GM08714 (cell line): ENCODE measurements around the gene CHST10.
"Not testable (repeated sequence)": the region's sequence is repeated elsewhere in the genome, so short reads cannot be mapped to it uniquely, and the experiment has no call there.

ENCODE experiments used
- H3K4me3 ChIP-seq: fragments of 200-500 bp; sonication (Bioruptor generic); 2 replicates; pipeline ENCODE4 v1.5.1; 2014; ENCODE audit warnings: mild to moderate bottlenecking, low read length, inconsistent platforms
- ZNF274 ChIP-seq: IDR thresholded peaks from 2 replicates; pipeline ENCODE4 v1.6.1; 2012; ENCODE audit warnings: mild to moderate bottlenecking, low read depth, low read length

CHST10 gene

GRCh38 chr2:100393362-100393761, 24.1 kb downstream of the CHST10 start:
- no peak overlapping the region for H3K4me3 ChIP-seq
- no peak for TF ChIP-seq ZNF274

- no peak for TF ChIP-seq ZNF274
These were observed 24.8 kb downstream of the CHST10 start for GRCh38 chr2:100392715-100393114.

GRCh38 chr2:100391735-100392515, 25.5 kb downstream of the CHST10 start:
- no peak for TF ChIP-seq ZNF274
- no peak overlapping the region for H3K4me3 ChIP-seq

More at GRCh38 chr2:100392715-100393114, 24.8 kb downstream of the CHST10 start:
- no peak overlapping the region for H3K4me3 ChIP-seq

- no peak overlapping the region for H3K4me3 ChIP-seq
- no peak for TF ChIP-seq ZNF274
These were observed 27.2 kb downstream of the CHST10 start for GRCh38 chr2:100390001-100390940.

GRCh38 chr2:100388703-100389102, 28.8 kb downstream of the CHST10 start:
- TF ChIP-seq ZNF274 = no peak

GRCh38 chr2:100383954-100384353, 33.5 kb downstream of the CHST10 start:
- no peak for TF ChIP-seq ZNF274
- no peak overlapping the region for H3K4me3 ChIP-seq

More at GRCh38 chr2:100388703-100389102, 28.8 kb downstream of the CHST10 start:
- no peak overlapping the region for H3K4me3 ChIP-seq

GRCh38 chr2:100383306-100383705, 34.2 kb downstream of the CHST10 start:
- H3K4me3 ChIP-seq = no peak overlapping the region
- TF ChIP-seq ZNF274 = no peak

GRCh38 chr2:100381240-100381639, 36.2 kb downstream of the CHST10 start:
- no peak for TF ChIP-seq ZNF274
- H3K4me3 ChIP-seq = no peak overlapping the region

- no peak overlapping the region for H3K4me3 ChIP-seq
These were observed 36.8 kb downstream of the CHST10 start for GRCh38 chr2:100380681-100381080.

GRCh38 chr2:100376836-100377235, 40.6 kb downstream of the CHST10 start:
- no peak for TF ChIP-seq ZNF274
- H3K4me3 ChIP-seq = no peak overlapping the region

More at GRCh38 chr2:100380681-100381080, 36.8 kb downstream of the CHST10 start:
- no peak for TF ChIP-seq ZNF274

- no peak overlapping the region for H3K4me3 ChIP-seq
- no peak for TF ChIP-seq ZNF274
These were observed 50.3 kb downstream of the CHST10 start for GRCh38 chr2:100367163-100367562.

GRCh38 chr2:100365434-100365833, 52.0 kb downstream of the CHST10 start:
- H3K4me3 ChIP-seq = no peak overlapping the region
- no peak for TF ChIP-seq ZNF274

GRCh38 chr2:100362269-100362668, 55.2 kb downstream of the CHST10 start:
- H3K4me3 ChIP-seq = not testable (repeated sequence)

- TF ChIP-seq ZNF274 = no peak
These were observed 57.9 kb downstream of the CHST10 start for GRCh38 chr2:100359576-100359975.

GRCh38 chr2:100358554-100358953, 58.9 kb downstream of the CHST10 start:
- no peak overlapping the region for H3K4me3 ChIP-seq
- no peak for TF ChIP-seq ZNF274

More at GRCh38 chr2:100359576-100359975, 57.9 kb downstream of the CHST10 start:
- no peak overlapping the region for H3K4me3 ChIP-seq

GRCh38 chr2:100352521-100352920, 64.9 kb downstream of the CHST10 start:
- no peak overlapping the region for H3K4me3 ChIP-seq
- no peak for TF ChIP-seq ZNF274
